A549 (cell line): ENCODE data around the gene KIFAP3.

Experiments used
- BHLHE40 ChIP-seq: IDR thresholded peaks from 2 replicates; pipeline ENCODE4 v1.6.1; 2012; ENCODE audit warnings: low read depth, low read length, inconsistent platforms
- CTCF ChIP-seq: fragments of >200 bp; sonication (Bioruptor Twin); formaldehyde crosslinking; IDR thresholded peaks from 3 replicates; pipeline ENCODE4 v1.5.1; 2016
- EP300 ChIP-seq, 2 experiments: fragments of >200 bp; sonication (Bioruptor Twin); formaldehyde crosslinking; IDR thresholded peaks; 2 replicates in 1 of 2; 3 replicates in 1 of 2; pipeline ENCODE4 v1.6.1; 2016 to 2017
- HDAC2 ChIP-seq: fragments of 200-600 bp; sonication (generic); IDR thresholded peaks from 2 replicates; pipeline ENCODE4 v1.6.1; 2016
- MAFK ChIP-seq: fragments of 450-650 bp; IDR thresholded peaks from 2 replicates; pipeline ENCODE4 v1.6.1; 2014; ENCODE audit not compliant: partially characterized antibody
- NFE2L2 ChIP-seq: fragments of 150-350 bp; conservative IDR thresholded peaks from 2 replicates; pipeline ENCODE4 v1.6.1; 2014; ENCODE audit warnings: low read length
- NR3C1 ChIP-seq: fragments of >200 bp; sonication (Bioruptor Twin); formaldehyde crosslinking; IDR thresholded peaks from 3 replicates; pipeline ENCODE4 v1.6.1; 2017
- ZC3H11A ChIP-seq: fragments of 450-650 bp; IDR thresholded peaks from 2 replicates; pipeline ENCODE4 v1.6.1; 2014; ENCODE audit warnings: antibody characterized with exemption, mild to moderate bottlenecking

DNA sequence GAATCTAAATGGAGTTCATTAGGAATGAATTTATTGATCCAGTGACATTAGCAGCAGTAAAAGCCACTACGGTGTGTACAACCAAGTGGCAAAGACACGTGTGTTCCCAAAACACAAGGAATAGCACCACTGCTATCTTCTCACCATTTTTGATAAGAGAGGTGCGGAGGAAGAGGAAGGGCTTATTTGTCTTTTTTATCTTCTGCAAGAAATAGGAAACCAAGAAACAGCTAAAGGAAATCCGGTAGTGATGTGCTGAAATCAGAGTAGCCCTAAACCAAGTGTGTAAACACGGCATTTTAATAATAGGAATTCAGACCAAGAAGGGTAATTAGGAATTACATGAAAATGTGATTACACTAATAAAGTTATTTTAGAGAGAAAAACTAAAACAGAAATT, 171.7 kb downstream of the KIFAP3 start:
- TF ChIP-seq MAFK (no peak), BHLHE40 (no peak), CTCF (no peak), NFE2L2 (no peak), ZC3H11A (no peak), HDAC2 (no peak), NR3C1 (no peak), EP300 (IDR thresholded peaks at IDR 0.05) (no peak)
